ENCODE results near the gene CERK. TPM values are rescaled to one million over a fixed set of nuclear protein-coding genes. Genes with fewer than 3 reads are reported as not detected.

CERK gene
- total RNA-seq, 4 donors from 2014 or later = 37.4 to 59.9 (median 57.3) TPM

DNA sequence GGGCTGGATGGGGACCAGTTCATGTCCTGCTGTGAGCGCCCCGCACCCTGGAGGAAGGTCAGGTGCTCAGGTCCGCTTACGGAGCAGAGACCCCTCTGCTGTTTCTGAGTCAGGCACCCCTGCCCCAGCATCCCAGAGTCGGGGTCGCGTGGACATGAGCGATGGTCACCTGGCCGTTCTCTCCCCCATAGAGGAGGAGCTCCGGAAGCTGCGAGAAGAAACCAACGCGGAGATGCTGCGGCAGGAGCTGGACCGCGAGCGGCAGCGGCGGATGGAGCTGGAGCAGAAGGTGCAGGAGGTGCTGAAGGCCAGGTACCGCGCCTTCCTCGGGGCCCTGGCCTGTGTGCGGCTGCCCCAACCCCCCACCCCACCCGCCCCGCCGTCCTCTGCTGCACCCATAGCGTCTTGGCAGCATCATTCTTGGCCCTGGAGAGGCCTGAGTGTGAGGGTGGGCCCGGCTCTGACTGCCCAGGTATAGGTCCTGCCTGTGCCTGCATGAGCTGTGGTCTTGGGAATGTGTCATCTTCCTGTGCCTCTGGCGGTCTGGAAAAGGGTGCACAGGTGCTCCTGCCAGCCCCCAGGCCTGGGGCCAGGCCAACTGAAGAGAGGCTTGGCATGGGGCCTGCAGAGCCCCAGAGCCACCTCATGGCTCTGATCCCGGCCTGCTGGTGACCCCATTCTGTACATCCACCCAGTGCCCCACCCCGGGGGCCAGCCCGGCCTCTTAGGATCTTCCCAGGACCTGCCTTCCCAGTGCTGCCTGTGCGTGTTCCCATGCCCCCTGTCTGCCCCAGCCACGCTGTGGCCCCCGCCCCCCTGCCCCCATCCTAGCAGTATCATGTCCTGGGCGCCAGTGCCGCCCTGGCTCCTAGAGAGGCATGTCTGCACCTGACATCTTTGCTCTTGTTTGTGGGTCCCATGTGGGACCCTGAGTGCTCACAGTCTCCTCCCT is 79.8 kb downstream of the CERK start:
- Histone ChIP-seq H3K27me3 (no peaks in the 10 kb centered on the region), H3K4me1 (no peaks in the 10 kb centered on the region), H3K27ac (no peak overlapping the region), H3K4me3 (no peak overlapping the region), H3K36me3 (no peaks in the 10 kb centered on the region), H3K9me3 (no peaks in the 10 kb centered on the region)
- no peak for TF ChIP-seq POLR2A (IDR thresholded peaks at IDR 0.05)
- intact Hi-C loops (cut with DNase I; ENCODE audit: low total_unique reads) = no loop called here
- DNase-seq = no peak

DNA sequence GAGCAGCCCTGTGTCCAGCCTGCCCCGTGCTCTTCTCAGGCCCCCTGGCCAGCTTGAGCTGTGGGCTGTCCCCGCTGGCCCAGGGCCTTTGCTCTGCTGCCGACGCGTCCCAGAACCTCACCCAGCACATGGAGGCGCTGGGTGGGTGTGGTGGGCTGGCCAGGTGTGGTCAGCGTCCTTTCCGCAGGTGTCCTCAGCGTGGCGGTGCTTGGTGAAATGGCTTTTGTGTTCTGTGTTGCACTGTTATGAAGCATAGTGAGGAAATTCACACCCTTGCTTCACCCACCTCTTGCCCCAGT is 80.4 kb downstream of the CERK start:
- Histone ChIP-seq H3K9me3 (no peaks in the 10 kb centered on the region), H3K36me3 (no peaks in the 10 kb centered on the region), H3K27me3 (no peaks in the 10 kb centered on the region), H3K4me3 (no peak overlapping the region), H3K27ac (no peak overlapping the region), H3K4me1 (peaks cover 0 to 1% of the 10 kb centered on the region in 2 donors)
- DNase-seq = no peak
- intact Hi-C loops (cut with DNase I; ENCODE audit: low total_unique reads) = no loop called here
- TF ChIP-seq POLR2A (IDR thresholded peaks at IDR 0.05) = no peak
- TF ChIP-seq, protein P1, sequence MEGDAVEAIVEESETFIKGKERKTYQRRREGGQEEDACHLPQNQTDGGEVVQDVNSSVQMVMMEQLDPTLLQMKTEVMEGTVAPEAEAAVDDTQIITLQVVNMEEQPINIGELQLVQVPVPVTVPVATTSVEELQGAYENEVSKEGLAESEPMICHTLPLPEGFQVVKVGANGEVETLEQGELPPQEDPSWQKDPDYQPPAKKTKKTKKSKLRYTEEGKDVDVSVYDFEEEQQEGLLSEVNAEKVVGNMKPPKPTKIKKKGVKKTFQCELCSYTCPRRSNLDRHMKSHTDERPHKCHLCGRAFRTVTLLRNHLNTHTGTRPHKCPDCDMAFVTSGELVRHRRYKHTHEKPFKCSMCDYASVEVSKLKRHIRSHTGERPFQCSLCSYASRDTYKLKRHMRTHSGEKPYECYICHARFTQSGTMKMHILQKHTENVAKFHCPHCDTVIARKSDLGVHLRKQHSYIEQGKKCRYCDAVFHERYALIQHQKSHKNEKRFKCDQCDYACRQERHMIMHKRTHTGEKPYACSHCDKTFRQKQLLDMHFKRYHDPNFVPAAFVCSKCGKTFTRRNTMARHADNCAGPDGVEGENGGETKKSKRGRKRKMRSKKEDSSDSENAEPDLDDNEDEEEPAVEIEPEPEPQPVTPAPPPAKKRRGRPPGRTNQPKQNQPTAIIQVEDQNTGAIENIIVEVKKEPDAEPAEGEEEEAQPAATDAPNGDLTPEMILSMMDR (IDR thresholded peaks at IDR 0.05) = no peak

DNA sequence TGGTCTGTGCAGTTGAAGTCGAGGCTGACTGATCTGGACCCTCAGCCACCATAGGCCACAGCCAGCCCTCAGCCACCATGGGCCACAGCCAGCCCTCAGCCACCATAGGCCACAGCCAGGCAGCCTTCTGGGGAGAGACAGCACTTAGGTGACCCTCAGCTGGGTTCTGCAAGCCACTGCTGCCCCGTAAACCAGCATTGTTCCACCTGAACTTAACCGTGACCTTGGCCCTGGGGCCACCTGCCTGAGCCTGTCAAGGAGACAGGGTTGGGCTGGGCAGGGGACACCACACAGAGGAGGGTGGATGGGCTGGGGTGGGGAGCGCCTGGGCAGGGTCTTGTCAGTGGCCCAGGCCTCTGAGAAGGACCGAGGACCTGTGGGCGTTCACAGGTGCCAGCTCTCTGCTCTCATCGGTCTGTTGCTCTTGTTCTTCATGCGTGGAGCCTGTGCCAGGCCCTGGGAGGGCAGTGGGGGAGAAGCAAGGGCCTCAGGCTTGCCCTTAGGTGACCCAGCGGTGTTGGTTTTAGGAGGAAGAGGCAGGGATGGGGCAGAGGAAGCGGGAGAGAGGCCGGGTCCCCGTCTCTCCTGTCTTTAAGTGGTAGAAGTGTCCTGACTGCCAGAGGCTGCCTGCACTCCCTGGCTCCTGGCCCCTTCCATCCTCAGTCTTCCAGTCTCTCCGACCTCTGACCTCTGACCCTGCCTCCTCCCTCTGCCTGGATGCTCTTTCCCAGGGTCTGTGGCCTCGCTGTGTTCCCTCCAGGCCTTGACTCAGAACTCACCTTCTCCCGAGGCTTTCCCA is 81.0 kb downstream of the CERK start:
- no peak for TF ChIP-seq POLR2A (IDR thresholded peaks at IDR 0.05)
- TF ChIP-seq, protein P1 (IDR thresholded peaks at IDR 0.05) = no peak
- Histone ChIP-seq H3K36me3 (no peaks in the 10 kb centered on the region), H3K4me1 (peaks cover 0 to 4% of the 10 kb centered on the region in 2 donors), H3K27ac (no peak overlapping the region), H3K9me3 (no peaks in the 10 kb centered on the region), H3K4me3 (no peak overlapping the region), H3K27me3 (no peaks in the 10 kb centered on the region)
- intact Hi-C loops (cut with DNase I; ENCODE audit: low total_unique reads) = no loop called here
- no peak for DNase-seq

DNA sequence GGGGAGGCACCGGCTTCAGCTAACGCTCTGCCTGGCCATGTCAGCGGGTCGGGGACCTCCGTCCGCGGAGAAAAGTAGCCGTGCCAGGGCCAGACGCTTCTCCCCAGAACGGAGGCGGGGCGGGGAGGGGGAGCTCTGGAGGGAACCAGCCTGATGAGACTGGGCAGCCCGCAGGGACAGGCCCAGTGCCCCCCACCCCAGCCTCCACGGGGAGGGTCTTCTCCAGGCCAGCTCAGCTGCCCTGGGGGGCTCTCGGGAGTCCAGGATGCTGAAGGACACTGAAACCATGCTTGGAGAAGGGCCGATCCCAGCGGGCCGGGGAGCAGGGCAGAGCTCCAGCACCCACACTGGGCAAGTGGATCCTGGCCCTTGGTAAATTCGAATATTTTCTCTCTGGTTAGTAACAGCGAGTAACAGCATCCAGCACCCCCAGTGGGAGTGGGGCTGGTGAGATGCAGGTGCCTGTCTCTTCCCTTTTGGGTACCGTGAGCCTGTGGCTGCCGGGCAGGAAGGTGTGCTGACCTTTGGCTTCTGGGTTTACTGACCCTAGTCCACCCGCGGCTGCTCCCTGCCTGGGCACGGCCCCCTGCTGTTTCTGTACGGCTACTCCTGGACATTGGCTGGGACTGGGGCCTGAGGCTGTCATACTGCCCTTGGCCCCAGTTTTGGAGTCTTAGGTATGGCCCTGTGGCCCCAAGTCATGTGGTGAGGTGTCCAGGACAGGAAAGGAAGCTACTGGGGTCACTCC is 82.0 kb downstream of the CERK start:
- no peak overlapping the region for H3K4me3 ChIP-seq
- no peaks in the 10 kb centered on the region for H3K36me3 ChIP-seq
- H3K4me1 ChIP-seq = peaks cover 0 to 4% of the 10 kb centered on the region in 2 donors
- no peaks in the 10 kb centered on the region for H3K9me3 ChIP-seq
- no peak for DNase-seq
- H3K27me3 ChIP-seq = no peaks in the 10 kb centered on the region
- intact Hi-C loops (cut with DNase I; ENCODE audit: low total_unique reads) = no loop called here
- TF ChIP-seq, protein P1 (IDR thresholded peaks at IDR 0.05) = no peak
- TF ChIP-seq POLR2A (IDR thresholded peaks at IDR 0.05) = no peak
- H3K27ac ChIP-seq = no peak overlapping the region

DNA sequence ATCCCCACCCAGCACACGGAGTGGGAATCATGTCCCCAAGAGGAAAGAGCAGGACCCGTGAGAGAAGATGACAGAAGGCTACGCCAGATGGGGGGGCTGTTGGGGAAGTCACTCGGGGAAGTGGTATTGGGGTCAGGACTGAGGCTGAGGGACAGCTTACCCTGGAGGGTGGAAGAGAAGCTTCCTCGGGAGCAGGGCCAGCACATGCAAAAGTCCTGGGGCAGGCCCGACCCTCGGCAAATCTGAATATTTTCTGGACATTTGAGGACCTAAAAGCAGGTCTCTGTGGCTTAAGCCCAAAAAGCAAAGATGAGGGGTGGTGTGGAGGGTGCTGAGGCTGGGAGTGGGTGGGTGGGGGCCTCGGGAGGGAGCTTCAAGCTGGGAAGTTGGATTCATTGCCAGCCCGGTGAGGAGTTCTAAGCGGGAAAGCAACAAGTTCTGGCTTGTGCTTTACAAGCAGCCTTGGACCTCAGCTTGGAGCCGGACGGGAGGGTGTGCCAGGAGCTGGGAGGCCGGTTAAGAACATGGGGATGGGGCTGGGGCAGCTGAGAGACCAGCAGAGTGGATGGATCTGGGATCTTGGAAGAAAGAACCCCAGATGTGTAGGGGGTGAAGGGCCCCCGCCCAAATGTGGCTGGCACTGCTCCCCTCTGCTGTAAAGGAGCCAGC is 83.0 kb downstream of the CERK start:
- no peaks in the 10 kb centered on the region for H3K27me3 ChIP-seq
- no peak for DNase-seq
- no peaks in the 10 kb centered on the region for H3K9me3 ChIP-seq
- TF ChIP-seq, protein P1 (IDR thresholded peaks at IDR 0.05) = no peak
- no peak for TF ChIP-seq POLR2A (IDR thresholded peaks at IDR 0.05)
- no peaks in the 10 kb centered on the region for H3K36me3 ChIP-seq
- peaks cover 0 to 6% of the 10 kb centered on the region in 2 donors for H3K4me1 ChIP-seq
- H3K4me3 ChIP-seq = no peak overlapping the region
- intact Hi-C loops (cut with DNase I; ENCODE audit: low total_unique reads) = no loop called here
- H3K27ac ChIP-seq = no peak overlapping the region
